GM12878 (cell line): ENCODE data around the gene ZNF17. TPM values are rescaled to one million over a fixed set of nuclear protein-coding genes. Genes with fewer than 3 reads are reported as not detected.
A peak's percentile ranks its signal among the peaks of the same experiment; 100 is the strongest.

Experiments used
- BCL11A ChIP-seq: IDR thresholded peaks from 2 replicates; pipeline ENCODE4 v1.6.1; 2011; ENCODE audit warnings: low read depth, low read length
- CBX5 ChIP-seq: sonication (generic); IDR thresholded peaks from 2 replicates; pipeline ENCODE4 v1.6.1; 2016; ENCODE audit warnings: low read depth, moderate library complexity, mild to moderate bottlenecking, inconsistent platforms
- MTA2 ChIP-seq: fragments of 450-650 bp; IDR thresholded peaks from 2 replicates; pipeline ENCODE4 v1.6.1; 2016; ENCODE audit warnings: low read depth, mild to moderate bottlenecking, moderate library complexity
- NR2C1 ChIP-seq: fragments of 450-650 bp; IDR thresholded peaks from 2 replicates; pipeline ENCODE4 v1.6.1; 2017; ENCODE audit warnings: antibody characterized with exemption, mild to moderate bottlenecking, moderate library complexity
- NRF1 ChIP-seq: conservative IDR thresholded peaks from 2 replicates; pipeline ENCODE4 v1.6.1; 2011; ENCODE audit warnings: mild to moderate bottlenecking, low read depth, low read length, improper control_type of control experiment
- POLR2AphosphoS5 ChIP-seq: IDR thresholded peaks from 2 replicates; pipeline ENCODE4 v1.6.1; 2011; ENCODE audit warnings: mild to moderate bottlenecking, low read length, inconsistent platforms
- YBX1 ChIP-seq: fragments of 450-650 bp; IDR thresholded peaks from 2 replicates; pipeline ENCODE4 v1.6.1; 2016; ENCODE audit warnings: antibody characterized with exemption
- polyA plus RNA-seq, 11 experiments: library from polyadenylated mRNA; depleted of rRNA in 4 of 11; unstranded in 6 of 11; stranded (reverse) in 5 of 11; fragments of >200 nt; fragmentation: Nextera tagmentation in 4 of 11; fragmentation: Illumina TruSeq in 1 of 11; extraction: Ambion mirVana in 4 of 11; extraction: Trizol in 1 of 11; gene quantifications; 1 replicate in 1 of 11; 2 replicates in 10 of 11; pipeline versions ENCODE4 v1.2.1 to v1.2.3, GENCODE V29; 2011 to 2016; ENCODE audit warnings: inconsistent platforms in 2 of 11, missing spikeins in 2 of 11, low read depth in 1 of 11
- total RNA-seq, 4 experiments: library from RNA; depleted of rRNA in 3 of 4; stranded (reverse); fragments of >200 nt in 3 of 4; fragmentation: Illumina TruSeq in 1 of 4; extraction: Trizol in 1 of 4; gene quantifications; 2 replicates each; pipeline versions ENCODE4 v1.2.1 to v1.2.3, GENCODE V29; 2013 to 2021
- TF ChIP-seq, protein P1 (sequence below): fragments of 150-350 bp; IDR thresholded peaks from 2 replicates; pipeline ENCODE4 v1.6.1; 2014; ENCODE audit warnings: mild to moderate bottlenecking, low read depth, low read length
- TF ChIP-seq, protein P2 (sequence below): fragments of 150-350 bp; IDR thresholded peaks from 2 replicates; pipeline ENCODE4 v1.6.1; 2016; ENCODE audit warnings: low read depth, low read length
- TF ChIP-seq, protein P3 (sequence below), 3 experiments: IDR thresholded peaks in 2 of 3; conservative IDR thresholded peaks in 1 of 3; 2 replicates each; pipeline ENCODE4 v1.5.1; 2011; ENCODE audit warnings: low read depth in 3 of 3, low read length in 3 of 3, mild to moderate bottlenecking in 3 of 3, control low read depth in 2 of 3, moderate library complexity in 2 of 3, inconsistent platforms in 1 of 3, mixed read lengths in 1 of 3; ENCODE audit not compliant: control insufficient read depth in 2 of 3, insufficient read depth in 1 of 3; ENCODE audit errors: extremely low read depth in 1 of 3
- TF ChIP-seq, protein P4 (sequence below): IDR thresholded peaks from 2 replicates; pipeline ENCODE4 v1.6.1; 2011; ENCODE audit warnings: low read depth, low read length, improper control_type of control experiment, borderline replicate concordance
- TF ChIP-seq, protein P5 (sequence below): IDR thresholded peaks from 2 replicates; pipeline ENCODE4 v1.6.1; 2012; ENCODE audit warnings: improper control_type of control experiment, low read depth, low read length; ENCODE audit not compliant: insufficient replicate concordance

Gene ZNF17
- total and polyA plus RNA-seq, 10 of the 15 experiments (the other 5 are each of a cell fraction or from before 2014, with no cell fraction given) = 4.4 to 11.3 (median 7.8) TPM

DNA sequence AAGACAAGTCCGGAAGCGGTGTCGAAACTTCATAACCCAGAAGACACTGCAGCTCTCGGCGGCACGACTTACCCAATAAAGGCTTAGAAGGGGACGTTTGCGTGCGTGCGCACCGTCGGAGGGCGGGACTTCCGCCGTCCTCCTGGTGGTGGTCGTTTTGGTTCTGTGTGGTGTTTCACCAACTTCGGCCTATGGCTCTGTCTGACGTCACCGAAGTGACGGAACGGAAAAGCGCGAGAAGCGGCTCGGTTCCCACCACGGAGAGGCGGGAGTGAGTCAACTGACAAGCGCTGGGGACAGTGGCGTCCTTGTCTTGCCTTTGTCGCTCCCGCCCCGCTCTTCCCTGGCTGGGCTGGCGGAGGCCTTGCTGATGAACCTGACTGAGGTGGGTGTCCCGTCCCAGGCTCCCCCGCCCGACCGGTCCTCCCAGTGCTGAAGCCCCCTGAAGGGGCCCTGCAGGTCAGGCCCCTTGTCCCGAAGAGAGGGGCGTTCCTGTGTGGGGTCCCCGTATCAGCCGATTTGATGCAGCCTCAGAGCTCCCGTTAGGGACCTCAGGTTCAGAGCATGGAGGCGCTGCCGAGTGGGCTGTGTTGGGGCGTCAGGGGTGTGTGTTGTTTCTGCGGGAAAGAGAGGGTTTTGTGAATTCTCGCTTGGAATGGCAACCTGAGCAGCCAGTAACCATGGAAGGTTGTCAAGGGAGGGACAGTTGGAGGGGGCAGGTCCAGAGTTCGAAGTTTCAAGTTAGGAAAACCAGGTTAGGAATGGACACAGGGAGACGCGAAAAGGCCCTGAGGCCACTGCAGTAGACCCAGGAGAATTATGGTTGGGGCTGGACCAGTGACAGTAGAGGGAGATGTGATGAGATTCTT is 21.0 kb upstream of the ZNF17 start, which contains the start of gene ZNF548 (continued):
- TF ChIP-seq, protein P1, sequence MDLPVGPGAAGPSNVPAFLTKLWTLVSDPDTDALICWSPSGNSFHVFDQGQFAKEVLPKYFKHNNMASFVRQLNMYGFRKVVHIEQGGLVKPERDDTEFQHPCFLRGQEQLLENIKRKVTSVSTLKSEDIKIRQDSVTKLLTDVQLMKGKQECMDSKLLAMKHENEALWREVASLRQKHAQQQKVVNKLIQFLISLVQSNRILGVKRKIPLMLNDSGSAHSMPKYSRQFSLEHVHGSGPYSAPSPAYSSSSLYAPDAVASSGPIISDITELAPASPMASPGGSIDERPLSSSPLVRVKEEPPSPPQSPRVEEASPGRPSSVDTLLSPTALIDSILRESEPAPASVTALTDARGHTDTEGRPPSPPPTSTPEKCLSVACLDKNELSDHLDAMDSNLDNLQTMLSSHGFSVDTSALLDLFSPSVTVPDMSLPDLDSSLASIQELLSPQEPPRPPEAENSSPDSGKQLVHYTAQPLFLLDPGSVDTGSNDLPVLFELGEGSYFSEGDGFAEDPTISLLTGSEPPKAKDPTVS = no peak
- TF ChIP-seq, protein P2, sequence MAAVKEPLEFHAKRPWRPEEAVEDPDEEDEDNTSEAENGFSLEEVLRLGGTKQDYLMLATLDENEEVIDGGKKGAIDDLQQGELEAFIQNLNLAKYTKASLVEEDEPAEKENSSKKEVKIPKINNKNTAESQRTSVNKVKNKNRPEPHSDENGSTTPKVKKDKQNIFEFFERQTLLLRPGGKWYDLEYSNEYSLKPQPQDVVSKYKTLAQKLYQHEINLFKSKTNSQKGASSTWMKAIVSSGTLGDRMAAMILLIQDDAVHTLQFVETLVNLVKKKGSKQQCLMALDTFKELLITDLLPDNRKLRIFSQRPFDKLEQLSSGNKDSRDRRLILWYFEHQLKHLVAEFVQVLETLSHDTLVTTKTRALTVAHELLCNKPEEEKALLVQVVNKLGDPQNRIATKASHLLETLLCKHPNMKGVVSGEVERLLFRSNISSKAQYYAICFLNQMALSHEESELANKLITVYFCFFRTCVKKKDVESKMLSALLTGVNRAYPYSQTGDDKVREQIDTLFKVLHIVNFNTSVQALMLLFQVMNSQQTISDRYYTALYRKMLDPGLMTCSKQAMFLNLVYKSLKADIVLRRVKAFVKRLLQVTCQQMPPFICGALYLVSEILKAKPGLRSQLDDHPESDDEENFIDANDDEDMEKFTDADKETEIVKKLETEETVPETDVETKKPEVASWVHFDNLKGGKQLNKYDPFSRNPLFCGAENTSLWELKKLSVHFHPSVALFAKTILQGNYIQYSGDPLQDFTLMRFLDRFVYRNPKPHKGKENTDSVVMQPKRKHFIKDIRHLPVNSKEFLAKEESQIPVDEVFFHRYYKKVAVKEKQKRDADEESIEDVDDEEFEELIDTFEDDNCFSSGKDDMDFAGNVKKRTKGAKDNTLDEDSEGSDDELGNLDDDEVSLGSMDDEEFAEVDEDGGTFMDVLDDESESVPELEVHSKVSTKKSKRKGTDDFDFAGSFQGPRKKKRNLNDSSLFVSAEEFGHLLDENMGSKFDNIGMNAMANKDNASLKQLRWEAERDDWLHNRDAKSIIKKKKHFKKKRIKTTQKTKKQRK = peak; percentile 52; the same call in 1 of the 2 replicates
- no peak for TF ChIP-seq NR2C1
- no peak for TF ChIP-seq MTA2
- TF ChIP-seq, protein P3, sequence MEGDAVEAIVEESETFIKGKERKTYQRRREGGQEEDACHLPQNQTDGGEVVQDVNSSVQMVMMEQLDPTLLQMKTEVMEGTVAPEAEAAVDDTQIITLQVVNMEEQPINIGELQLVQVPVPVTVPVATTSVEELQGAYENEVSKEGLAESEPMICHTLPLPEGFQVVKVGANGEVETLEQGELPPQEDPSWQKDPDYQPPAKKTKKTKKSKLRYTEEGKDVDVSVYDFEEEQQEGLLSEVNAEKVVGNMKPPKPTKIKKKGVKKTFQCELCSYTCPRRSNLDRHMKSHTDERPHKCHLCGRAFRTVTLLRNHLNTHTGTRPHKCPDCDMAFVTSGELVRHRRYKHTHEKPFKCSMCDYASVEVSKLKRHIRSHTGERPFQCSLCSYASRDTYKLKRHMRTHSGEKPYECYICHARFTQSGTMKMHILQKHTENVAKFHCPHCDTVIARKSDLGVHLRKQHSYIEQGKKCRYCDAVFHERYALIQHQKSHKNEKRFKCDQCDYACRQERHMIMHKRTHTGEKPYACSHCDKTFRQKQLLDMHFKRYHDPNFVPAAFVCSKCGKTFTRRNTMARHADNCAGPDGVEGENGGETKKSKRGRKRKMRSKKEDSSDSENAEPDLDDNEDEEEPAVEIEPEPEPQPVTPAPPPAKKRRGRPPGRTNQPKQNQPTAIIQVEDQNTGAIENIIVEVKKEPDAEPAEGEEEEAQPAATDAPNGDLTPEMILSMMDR (IDR thresholded peaks at IDR 0.05 in 2 of 3, conservative IDR thresholded peaks at IDR 0.05 in 1 of 3; ENCODE audit: control insufficient read depth in 2 of 3, extremely low read depth in 1 of 3, insufficient read depth in 1 of 3, low read depth in 3 of 3, low read length in 3 of 3) = peak in 2 of 3 experiments; percentile 18 to 23; a peak in 2 of 6 replicates
- TF ChIP-seq POLR2AphosphoS5 = peak; percentile 71; the same call in 1 of the 2 replicates
- no peak for TF ChIP-seq CBX5
- TF ChIP-seq, protein P4, sequence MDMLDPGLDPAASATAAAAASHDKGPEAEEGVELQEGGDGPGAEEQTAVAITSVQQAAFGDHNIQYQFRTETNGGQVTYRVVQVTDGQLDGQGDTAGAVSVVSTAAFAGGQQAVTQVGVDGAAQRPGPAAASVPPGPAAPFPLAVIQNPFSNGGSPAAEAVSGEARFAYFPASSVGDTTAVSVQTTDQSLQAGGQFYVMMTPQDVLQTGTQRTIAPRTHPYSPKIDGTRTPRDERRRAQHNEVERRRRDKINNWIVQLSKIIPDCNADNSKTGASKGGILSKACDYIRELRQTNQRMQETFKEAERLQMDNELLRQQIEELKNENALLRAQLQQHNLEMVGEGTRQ = no peak
- peak; percentile 40 for TF ChIP-seq NRF1
- TF ChIP-seq, protein P5, sequence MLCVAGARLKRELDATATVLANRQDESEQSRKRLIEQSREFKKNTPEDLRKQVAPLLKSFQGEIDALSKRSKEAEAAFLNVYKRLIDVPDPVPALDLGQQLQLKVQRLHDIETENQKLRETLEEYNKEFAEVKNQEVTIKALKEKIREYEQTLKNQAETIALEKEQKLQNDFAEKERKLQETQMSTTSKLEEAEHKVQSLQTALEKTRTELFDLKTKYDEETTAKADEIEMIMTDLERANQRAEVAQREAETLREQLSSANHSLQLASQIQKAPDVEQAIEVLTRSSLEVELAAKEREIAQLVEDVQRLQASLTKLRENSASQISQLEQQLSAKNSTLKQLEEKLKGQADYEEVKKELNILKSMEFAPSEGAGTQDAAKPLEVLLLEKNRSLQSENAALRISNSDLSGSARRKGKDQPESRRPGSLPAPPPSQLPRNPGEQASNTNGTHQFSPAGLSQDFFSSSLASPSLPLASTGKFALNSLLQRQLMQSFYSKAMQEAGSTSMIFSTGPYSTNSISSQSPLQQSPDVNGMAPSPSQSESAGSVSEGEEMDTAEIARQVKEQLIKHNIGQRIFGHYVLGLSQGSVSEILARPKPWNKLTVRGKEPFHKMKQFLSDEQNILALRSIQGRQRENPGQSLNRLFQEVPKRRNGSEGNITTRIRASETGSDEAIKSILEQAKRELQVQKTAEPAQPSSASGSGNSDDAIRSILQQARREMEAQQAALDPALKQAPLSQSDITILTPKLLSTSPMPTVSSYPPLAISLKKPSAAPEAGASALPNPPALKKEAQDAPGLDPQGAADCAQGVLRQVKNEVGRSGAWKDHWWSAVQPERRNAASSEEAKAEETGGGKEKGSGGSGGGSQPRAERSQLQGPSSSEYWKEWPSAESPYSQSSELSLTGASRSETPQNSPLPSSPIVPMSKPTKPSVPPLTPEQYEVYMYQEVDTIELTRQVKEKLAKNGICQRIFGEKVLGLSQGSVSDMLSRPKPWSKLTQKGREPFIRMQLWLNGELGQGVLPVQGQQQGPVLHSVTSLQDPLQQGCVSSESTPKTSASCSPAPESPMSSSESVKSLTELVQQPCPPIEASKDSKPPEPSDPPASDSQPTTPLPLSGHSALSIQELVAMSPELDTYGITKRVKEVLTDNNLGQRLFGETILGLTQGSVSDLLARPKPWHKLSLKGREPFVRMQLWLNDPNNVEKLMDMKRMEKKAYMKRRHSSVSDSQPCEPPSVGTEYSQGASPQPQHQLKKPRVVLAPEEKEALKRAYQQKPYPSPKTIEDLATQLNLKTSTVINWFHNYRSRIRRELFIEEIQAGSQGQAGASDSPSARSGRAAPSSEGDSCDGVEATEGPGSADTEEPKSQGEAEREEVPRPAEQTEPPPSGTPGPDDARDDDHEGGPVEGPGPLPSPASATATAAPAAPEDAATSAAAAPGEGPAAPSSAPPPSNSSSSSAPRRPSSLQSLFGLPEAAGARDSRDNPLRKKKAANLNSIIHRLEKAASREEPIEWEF = no peak
- no peak for TF ChIP-seq BCL11A
- TF ChIP-seq YBX1 = no peak
